ENCODE results near the gene PSMG3. TPM values are rescaled to one million over a fixed set of nuclear protein-coding genes. Genes with fewer than 3 reads are reported as not detected.

Gene PSMG3
- total RNA-seq, 3 donors from 2014 or later (not counting 1 experiment from before 2014, with no cell fraction given) = 19.0 to 21.4 (median 20.5) TPM

DNA sequence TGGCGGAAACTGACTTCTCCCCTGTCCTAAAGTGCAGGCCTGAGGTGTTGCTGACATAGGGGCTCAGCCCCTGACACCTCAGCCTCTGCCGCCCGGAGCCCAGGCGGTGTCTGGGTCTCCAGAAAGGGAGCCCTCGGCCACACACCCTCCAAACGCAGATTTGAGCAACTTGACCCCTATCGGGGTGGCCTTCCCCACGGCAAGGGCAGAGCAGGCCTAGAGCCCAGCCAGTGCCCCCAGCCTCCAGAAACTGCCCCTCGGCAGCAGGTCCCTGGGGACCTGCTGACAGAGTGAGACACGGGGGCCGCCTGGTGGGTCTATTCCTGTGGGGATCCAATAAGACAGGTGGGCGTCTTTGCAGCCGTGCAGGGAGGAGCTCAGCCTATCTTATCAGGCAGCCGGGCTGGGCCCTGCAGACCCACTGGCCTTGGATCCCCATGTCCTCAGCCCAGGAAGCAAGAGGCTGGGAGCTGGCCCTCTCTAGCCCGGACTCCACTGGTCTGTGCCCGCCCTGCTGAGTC is 24.9 kb downstream of the PSMG3 start:
- no peak for ATAC-seq
- TF ChIP-seq CTCF (IDR thresholded peaks at IDR 0.05) = no peak
- Mint-ChIP-seq H3K36me3 (no peaks in the 10 kb centered on the region), H3K4me1 (peaks cover 0 to 9% of the 10 kb centered on the region in 2 donors), H3K4me3 (no peak overlapping the region), H3K27me3 (ENCODE audit: low read depth in 2 of 2) (no peaks in the 10 kb centered on the region), H3K27ac (peak overlapping the region in 1 of 2 donors; percentile 33), H3K9me3 (no peaks in the 10 kb centered on the region)
- peaks cover 21% of the 10 kb centered on the region for H3K36me3 ChIP-seq (ENCODE audit: control insufficient read depth, insufficient read depth, low read length)
- H3K4me3 ChIP-seq (ENCODE audit: low read length) = no peak overlapping the region
- no peak overlapping the region for H3K27ac ChIP-seq (ENCODE audit: low read length)
- H3K27me3 ChIP-seq (ENCODE audit: control insufficient read depth, insufficient read depth, low read length) = no peaks in the 10 kb centered on the region
- H3K4me1 ChIP-seq (ENCODE audit: control insufficient read depth, insufficient read depth, low read length) = no peaks in the 10 kb centered on the region
- no peaks in the 10 kb centered on the region for H3K9me3 ChIP-seq (ENCODE audit: control insufficient read depth, insufficient read depth, low read length)
- DNase-seq = no peak
- intact Hi-C loops (cut with micrococcal nuclease) = no loop called here
- WGBS (ENCODE audit: insufficient coverage) = 89% methylated on average over 16 of the region's 16 CpGs

DNA sequence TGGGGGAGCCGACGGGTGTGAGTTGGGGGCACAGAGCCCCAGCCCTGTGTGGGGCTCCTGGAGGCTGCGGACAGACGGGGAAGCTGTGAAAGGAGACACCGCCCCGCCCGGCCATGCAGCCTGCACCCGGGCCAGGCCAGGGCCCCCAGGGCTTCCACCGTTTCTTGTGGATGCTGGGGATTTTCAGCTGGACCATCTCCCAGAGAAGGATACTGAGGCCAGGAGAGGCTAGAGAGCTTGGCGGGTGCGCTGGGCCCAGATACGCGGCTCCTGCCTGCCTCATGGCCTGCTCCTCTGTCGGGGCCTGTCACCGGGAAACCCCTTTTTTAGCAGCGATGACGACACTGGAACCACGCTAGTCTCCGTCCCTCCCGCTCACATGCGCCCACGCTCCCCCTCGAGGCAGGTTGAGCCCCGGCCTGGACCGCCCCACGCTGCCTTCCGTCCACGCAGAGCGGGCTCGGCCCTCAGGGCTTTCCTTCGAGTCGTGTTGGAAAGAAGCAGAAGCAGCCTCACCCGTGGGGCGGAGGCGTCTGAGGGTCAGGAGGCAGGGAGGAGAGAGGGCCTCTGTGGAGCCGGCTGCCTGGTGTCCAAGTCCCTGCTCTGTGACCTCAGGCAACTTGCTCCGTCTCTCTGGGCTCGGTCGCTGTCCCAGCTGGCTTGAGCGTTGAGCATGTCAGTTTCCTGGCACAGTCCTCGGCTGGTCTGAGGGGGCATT is 25.5 kb downstream of the PSMG3 start:
- DNase-seq = peak in 1 of 2 donors; percentile 30
- peak overlapping the region in 1 of 2 donors; percentile 33 for H3K27ac Mint-ChIP-seq

DNA sequence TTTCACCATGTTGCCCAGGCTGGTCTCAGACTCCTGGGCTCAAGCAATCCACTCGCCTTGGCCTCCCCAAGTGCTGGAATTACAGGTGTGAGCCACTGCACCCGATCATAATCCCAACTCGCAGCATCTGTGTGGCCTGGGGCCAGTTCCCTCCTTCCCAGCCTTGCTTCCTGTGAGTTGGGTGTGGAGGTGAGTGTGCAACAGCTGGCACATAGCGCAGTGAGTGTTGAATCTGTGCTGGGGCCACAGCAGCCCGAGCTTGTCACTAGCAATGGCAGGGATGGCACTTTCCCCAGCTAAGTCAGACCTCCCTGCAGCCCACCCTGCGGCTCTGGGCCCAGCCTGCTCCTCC is 26.0 kb downstream of the PSMG3 start:
- H3K4me3 Mint-ChIP-seq = no peak overlapping the region
- Histone ChIP-seq H3K4me3 (ENCODE audit: low read length) (no peak overlapping the region), H3K4me1 (ENCODE audit: control insufficient read depth, insufficient read depth, low read length) (no peaks in the 10 kb centered on the region), H3K9me3 (ENCODE audit: control insufficient read depth, insufficient read depth, low read length) (no peaks in the 10 kb centered on the region), H3K36me3 (ENCODE audit: control insufficient read depth, insufficient read depth, low read length) (peaks cover 32% of the 10 kb centered on the region), H3K27me3 (ENCODE audit: control insufficient read depth, insufficient read depth, low read length) (no peaks in the 10 kb centered on the region), H3K27ac (ENCODE audit: low read length) (no peak overlapping the region)
- H3K27ac Mint-ChIP-seq = peak overlapping the region in 1 of 2 donors; percentile 33
- DNase-seq = no peak
- no peaks in the 10 kb centered on the region for H3K36me3 Mint-ChIP-seq
- H3K9me3 Mint-ChIP-seq = no peaks in the 10 kb centered on the region
- WGBS (ENCODE audit: insufficient coverage) = 94% methylated on average over 6 of the region's 6 CpGs
- intact Hi-C loops (cut with micrococcal nuclease) = no loop called here
- H3K4me1 Mint-ChIP-seq = peaks cover 0 to 7% of the 10 kb centered on the region in 2 donors
- no peak for TF ChIP-seq CTCF (IDR thresholded peaks at IDR 0.05)
- ATAC-seq = peak in 1 of 3 donors; percentile 1
- no peaks in the 10 kb centered on the region for H3K27me3 Mint-ChIP-seq (ENCODE audit: low read depth in 2 of 2)

More for the DNA sequence above, 25.5 kb downstream of the PSMG3 start:
- H3K36me3 ChIP-seq (ENCODE audit: control insufficient read depth, insufficient read depth, low read length) = peaks cover 27% of the 10 kb centered on the region
- no peaks in the 10 kb centered on the region for H3K4me1 ChIP-seq (ENCODE audit: control insufficient read depth, insufficient read depth, low read length)
- H3K27me3 ChIP-seq (ENCODE audit: control insufficient read depth, insufficient read depth, low read length) = no peaks in the 10 kb centered on the region
- Mint-ChIP-seq H3K4me3 (no peak overlapping the region), H3K27me3 (ENCODE audit: low read depth in 2 of 2) (no peaks in the 10 kb centered on the region), H3K9me3 (no peaks in the 10 kb centered on the region), H3K4me1 (peaks cover 0 to 9% of the 10 kb centered on the region in 2 donors), H3K36me3 (no peaks in the 10 kb centered on the region)
- intact Hi-C loops (cut with micrococcal nuclease) = no loop called here
- H3K9me3 ChIP-seq (ENCODE audit: control insufficient read depth, insufficient read depth, low read length) = no peaks in the 10 kb centered on the region
- no peak for TF ChIP-seq CTCF (IDR thresholded peaks at IDR 0.05)
- no peak overlapping the region for H3K27ac ChIP-seq (ENCODE audit: low read length)
- no peak overlapping the region for H3K4me3 ChIP-seq (ENCODE audit: low read length)
- 86% methylated on average over 41 of the region's 41 CpGs for WGBS (ENCODE audit: insufficient coverage)
- peak in 2 of 3 donors; percentile 7 to 18 for ATAC-seq
